HG03520 (cell line): ENCODE data around the gene CAPRIN1.
A peak's percentile ranks its signal among the peaks of the same experiment; 100 is the strongest.
"Not testable (repeated sequence)": the region's sequence is repeated elsewhere in the genome, so short reads cannot be mapped to it uniquely, and the experiment has no call there.

ENCODE experiments used
- ATAC-seq: cut with Tn5 transposase; IDR thresholded peaks from one replicate; pipeline ENCODE4 v1.9.1; 2021; ENCODE audit warnings: mild to moderate bottlenecking, moderate library complexity; ENCODE audit not compliant: unreplicated experiment

CAPRIN1 gene

DNA sequence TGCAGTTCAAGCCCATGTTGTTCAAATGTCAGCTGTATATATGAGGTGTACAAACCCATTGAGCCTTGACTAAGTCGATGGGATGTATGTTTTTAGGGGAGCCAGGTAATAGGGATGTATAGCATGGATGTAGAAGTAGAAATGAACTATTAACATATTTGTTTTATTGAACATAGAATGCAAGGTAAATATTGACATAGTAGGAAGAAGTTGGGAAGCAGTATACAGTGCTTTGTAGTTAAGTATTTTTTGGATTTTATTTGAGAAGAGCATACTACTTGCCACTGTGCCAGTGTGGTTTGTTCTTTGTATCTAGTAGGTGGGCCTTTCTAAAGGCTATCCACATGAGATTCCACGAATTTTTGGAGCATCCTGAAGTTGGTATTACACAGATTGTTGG, 33.1 kb downstream of the CAPRIN1 start:
- no peak for ATAC-seq

GRCh38 chr11:34086554-34087283, 35.2 kb downstream of the CAPRIN1 start:
- no peak for ATAC-seq

DNA sequence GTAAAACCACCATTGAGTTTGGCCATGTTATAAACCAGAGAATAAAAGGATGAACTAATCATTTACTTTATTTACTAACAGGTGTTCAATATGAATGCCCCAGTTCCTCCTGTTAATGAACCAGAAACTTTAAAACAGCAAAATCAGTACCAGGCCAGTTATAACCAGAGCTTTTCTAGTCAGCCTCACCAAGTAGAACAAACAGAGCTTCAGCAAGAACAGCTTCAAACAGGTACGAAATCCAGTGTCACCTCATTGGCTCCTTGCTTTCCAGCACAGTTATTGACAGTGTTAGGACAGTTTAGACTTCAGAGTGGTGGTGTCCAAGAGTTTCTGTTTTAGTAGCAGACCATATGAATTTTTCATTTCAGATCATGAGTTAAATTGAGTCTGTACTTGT, 40.3 kb downstream of the CAPRIN1 start:
- no peak for ATAC-seq

DNA sequence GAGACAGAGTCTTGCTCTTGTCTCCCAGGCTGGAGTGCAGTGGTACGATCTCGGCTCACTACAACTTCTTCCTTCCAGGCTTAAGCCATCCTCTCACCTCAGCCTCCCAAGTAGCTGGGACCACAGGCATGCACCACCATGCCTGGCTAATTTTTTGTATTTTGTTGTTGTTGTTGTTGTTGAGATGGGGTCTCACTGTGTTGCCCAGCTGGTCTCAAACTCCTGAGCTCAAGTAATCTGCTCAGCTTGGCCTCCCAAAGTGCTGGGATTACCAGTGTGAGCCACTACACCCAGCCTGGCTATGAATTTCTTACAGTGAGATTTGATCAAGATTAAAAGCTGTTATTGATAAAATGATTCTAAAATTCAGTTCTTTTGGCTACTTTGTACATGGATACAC, 43.4 kb downstream of the CAPRIN1 start:
- not testable (repeated sequence) for ATAC-seq

DNA sequence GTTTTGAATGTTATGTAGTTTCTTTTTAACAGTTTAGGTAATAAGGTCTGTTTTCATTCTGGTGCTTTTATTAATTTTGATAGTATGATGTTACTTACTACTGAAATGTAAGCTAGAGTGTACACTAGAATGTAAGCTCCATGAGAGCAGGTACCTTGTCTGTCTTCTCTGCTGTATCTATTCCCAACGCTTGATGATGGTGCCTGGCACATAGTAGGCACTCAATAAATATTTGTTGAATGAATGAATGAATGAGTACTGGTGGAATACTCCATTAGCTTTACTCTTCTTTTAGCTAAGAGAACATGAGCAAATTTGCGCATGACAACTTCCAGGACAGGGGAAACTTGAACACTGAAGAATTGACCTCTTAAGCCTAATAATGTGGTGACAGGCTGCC, 47.3 kb downstream of the CAPRIN1 start:
- no peak for ATAC-seq

DNA sequence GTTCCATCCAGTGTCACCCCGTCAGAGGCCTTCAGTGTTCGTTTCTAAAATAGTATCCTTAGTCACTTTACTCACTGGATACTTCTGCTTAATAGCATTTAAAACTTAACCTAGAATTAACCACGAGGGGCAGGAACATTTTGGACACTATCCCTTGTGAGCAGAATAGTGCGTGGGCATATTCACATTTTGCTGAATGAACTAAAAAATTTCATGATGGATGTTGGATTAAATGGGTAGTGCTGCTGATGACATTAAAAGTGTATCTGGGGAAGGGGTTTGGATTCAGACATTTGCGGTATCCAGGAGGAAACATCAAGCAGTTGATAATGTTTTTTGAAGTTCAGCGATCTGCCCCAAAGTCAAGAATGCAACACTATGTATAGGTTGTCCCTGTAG, 53.1 kb downstream of the CAPRIN1 start:
- ATAC-seq, result no peak

DNA sequence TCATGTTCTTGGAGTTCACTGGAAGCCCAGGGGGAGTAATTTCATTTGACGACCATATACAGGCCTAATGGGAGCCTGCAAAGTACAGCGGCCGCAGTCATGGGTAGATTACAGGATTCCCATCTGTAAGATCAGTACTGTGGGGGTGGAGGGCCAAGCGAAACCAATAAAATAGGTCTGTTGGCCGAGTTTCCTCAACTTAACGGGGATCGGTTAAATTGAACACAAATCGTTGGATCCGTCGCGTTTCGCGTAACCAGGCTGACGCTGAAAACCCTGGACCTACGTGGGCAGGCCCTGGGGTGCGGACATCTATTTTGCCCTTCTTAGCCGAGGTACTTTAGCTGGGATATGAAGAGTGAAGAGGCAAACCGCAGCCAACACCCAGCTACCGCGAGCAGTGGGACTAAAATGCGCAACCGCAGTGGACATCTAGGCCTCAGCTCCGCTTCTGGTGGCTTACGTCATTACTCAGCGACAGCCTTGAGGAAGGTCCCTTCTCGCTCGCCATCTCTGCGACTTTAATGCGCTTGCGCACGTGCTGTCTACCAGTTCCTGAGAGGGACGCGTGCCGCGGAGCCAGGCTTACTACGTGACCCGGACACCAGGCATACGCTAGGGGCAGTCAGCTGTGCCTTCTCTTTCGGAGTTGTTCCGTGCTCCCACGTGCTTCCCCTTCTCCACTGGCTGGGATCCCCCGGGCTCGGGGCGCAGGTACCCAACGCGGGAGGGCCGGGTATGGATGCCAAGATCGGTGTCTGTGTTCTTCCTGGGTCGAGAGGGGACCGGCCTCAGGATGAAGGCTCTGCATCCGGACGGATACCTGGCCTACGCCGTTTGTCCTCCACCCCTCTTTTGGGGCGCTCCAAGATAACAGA, 53.8 kb downstream of the CAPRIN1 start, which contains the start of gene NAT10:
Gene NAT10, plus strand, starts transcription at position 551 of the 878 bp plus-strand sequence. CDS start 2,597 bp downstream, outside the sequence.
- peak; percentile 92 for ATAC-seq

DNA sequence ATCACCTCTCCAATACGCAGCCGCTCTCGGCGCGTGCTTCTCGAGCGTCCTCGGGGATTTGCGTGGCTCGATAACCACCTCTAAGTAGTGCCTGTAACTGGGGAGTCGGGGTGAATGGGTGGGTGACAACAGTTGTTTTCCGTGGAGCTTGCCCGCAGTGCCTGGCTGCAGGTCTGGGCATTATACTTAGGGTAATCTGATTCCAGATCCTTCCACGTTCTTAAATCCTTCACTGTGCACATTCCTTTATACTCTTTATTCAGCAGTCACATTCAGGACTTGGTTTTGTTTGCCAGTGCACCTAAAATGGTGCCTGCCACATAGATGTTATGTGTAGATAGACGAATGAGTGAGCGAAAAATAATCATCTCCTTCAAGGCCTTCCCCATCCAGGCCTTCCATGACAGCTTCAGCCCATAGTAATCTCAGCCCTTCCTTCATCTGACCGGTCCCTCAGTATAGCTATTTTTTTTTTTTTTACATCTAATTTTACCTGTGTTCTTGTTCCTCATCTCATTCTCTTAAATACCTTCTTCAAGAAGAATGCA, 54.5 kb downstream of the CAPRIN1 start:
- no peak for ATAC-seq

DNA sequence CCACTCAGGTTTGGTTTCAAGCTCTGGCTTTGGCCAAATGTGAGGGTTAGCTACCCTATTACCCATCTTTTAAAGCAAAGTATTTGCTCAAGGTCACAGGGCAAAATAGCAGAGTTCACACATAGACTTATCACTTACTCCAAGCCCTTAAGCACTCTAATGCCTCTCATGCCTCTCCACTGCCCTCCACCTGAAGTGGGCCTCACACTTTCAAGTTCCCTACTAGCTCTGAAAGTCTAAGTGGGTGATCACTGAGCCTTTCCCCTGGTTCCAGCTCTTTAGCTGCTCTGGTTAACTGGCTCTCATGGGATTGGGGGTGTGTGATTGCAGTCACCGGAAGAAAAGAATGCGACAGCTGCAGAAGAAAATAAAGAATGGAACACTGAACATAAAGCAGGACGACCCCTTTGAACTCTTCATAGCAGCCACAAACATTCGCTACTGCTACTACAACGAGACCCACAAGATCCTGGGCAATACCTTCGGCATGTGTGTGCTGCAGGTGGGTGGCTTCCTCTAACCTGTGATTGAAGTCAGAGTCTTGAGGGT, 60.3 kb downstream of the CAPRIN1 start:
- ATAC-seq, result no peak

GRCh38 chr11:34114014-34114413, 62.5 kb downstream of the CAPRIN1 start:
- no peak for ATAC-seq

DNA sequence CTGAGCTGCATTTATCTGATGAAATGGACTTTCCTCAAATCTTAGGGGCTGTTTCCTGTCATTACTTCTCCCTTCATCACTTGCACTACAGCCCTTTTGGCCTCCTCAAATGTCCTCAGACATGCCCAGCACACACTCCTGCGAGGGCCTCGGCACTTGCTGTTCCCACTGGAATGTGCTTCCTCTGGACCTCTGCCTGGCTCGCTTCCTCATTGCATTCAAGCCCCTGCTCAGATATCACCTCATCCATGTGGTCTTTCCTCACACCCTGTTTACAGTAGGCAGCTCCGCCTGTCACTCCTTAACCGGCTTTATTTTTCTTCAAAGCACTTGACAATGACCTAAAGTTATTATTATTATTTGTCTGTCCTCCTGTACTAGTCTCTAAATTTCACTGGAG, 62.9 kb downstream of the CAPRIN1 start:
- no peak for ATAC-seq

DNA sequence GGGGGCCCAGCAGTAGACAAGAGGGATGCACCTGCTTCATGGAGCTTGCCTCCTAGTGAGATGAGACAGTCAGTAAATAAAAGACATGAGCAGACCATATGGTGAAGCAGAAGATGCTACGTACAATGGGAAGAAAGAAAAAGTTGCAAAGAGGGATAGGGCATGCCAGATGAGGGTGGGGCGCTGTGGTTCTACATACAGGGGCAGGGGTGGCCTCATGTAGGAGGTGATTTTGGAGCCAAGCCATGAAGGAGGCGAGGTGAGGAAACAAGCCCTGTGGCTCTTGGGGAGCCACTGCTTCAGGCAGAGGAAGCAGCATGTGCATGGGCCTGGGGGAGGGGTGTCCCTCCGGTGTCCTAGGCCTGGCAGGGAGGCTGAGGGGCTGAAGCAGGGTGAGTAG, 69.1 kb downstream of the CAPRIN1 start:
- no peak for ATAC-seq

DNA sequence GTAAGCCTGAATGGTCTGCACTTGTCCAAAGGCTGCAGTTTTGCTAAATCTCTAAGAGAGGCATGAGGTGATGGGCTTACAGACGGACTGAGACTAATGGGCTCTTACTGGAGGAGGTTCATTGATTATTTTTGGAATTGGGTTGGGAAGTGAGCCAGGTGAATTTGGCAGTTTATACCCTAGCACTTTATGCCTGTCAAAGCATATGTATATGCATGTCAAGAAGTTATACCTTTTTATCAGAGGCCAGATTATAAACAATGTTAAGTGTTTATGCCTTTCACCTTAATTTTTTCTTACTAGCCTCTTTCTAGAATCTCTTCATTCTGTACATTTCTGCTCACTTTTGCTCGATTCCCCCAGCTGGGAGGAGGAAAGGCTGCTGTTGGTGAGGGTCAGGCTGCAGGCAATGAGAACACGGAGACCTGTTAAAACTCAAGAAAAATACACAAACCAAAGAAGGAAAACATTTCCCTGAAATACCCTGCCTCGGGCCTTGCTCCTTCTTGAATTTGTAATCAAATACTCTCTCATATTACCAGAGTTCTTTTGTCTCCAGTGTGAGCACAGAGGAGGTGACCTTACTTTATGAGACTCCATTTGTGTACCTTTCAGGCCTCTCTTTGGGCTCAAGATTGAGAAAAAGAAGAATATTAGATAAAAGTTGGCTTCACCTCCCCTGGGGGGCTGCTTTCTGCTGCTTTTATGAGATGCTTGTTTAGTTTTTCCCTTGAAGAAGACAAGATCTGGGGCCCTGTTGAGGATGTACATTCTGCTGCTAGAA, 73.5 kb downstream of the CAPRIN1 start:
- ATAC-seq, result no peak

DNA sequence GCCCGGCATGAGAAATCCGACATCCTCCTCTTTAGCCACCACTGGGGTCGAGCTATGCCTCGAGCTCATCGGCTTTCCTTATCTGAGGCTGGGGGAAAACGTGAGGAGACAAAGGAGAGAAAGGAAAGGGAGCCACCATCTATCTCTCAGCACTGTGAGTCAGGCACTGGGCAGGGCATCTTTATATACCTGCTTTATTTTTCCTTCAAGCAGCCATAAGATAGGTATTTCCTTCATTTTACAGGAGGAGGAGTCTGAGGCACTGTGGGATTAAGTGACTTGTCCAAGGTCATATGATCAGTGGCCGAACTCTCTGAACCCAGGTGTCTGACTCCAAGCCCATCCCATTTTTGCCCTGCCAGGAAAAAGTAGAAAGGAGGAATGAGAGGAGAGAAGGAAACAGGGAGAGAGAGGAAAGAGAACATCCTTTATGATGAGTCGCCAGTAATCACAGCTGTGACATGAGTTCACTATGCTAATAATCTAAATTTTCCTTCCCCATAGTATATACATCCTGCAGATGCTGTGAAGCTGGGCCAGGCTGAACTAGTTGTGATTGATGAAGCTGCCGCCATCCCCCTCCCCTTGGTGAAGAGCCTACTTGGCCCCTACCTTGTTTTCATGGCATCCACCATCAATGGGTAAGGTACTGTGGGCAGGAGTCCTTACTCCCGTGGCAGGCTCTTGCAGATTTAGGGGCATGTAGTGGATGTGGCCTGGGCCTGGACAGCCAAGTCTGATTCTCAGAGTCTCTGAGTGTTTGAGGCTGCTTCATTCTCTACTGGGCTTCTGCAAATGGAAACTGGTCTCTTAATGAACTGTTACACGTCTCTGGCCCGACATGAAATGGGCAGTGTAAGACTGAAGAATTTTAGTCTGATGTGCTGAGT, 75.7 kb downstream of the CAPRIN1 start:
- ATAC-seq, result no peak

DNA sequence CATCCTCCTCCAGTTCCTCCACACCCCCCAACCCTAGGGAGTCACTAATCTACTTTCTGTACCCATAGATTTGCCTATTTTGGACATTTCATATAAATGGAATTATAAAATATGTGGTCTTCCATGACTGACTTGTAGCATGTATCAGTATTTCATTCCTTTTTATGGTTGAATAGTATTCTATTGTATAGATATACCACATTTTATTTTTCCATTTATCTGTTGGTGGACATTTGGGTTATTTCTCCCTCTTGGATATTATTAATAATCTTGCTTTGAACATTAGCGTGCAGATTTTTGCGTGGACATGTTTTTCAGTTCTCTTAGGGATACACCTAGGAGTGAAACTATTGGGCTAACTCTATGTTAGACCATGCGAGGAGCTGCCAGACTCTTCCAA, 77.3 kb downstream of the CAPRIN1 start:
- ATAC-seq, result no peak

- no peak for ATAC-seq
Measured at GRCh38 chr11:34132261-34132965, 80.9 kb downstream of the CAPRIN1 start.

GRCh38 chr11:34134765-34135164, 83.2 kb downstream of the CAPRIN1 start:
- no peak for ATAC-seq

GRCh38 chr11:34135439-34135838, 83.9 kb downstream of the CAPRIN1 start:
- ATAC-seq, result no peak

DNA sequence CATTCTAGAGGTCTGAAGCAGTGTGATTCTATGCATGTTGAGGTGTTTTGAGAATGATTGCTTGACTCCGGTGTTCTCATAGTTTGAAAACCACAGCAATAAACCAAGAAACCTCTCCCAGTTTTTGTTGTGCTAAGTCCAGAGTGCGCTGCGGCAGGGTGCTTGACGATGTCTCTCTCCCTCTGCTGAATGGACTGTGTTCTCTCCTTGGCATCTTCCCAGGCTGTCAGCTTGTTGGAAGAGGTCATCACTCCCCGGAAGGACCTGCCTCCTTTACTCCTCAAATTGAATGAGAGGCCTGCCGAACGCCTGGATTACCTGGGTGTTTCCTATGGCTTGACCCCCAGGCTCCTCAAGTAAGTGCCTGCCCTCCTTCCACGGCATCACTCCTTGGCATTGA, 84.9 kb downstream of the CAPRIN1 start:
- ATAC-seq, result no peak
